GM12875 (cell line): ENCODE data around the gene CORO2B.

Source experiments
- H3K4me3 ChIP-seq: one replicate; pipeline ENCODE4 v1.5.1; 2011; ENCODE audit warnings: low read depth, low read length, control low read depth
- TF ChIP-seq, protein P1 (sequence below): IDR thresholded peaks from 2 replicates; pipeline ENCODE4 v1.5.1; 2011; ENCODE audit warnings: low read depth, mild to moderate bottlenecking, control low read depth, inconsistent platforms, low read length, moderate library complexity, borderline replicate concordance; ENCODE audit not compliant: insufficient read depth

The CORO2B gene

GRCh38 chr15:68597581-68597980 lies 18.8 kb downstream of the CORO2B start:
- no peak overlapping the region for H3K4me3 ChIP-seq
- TF ChIP-seq, protein P1, sequence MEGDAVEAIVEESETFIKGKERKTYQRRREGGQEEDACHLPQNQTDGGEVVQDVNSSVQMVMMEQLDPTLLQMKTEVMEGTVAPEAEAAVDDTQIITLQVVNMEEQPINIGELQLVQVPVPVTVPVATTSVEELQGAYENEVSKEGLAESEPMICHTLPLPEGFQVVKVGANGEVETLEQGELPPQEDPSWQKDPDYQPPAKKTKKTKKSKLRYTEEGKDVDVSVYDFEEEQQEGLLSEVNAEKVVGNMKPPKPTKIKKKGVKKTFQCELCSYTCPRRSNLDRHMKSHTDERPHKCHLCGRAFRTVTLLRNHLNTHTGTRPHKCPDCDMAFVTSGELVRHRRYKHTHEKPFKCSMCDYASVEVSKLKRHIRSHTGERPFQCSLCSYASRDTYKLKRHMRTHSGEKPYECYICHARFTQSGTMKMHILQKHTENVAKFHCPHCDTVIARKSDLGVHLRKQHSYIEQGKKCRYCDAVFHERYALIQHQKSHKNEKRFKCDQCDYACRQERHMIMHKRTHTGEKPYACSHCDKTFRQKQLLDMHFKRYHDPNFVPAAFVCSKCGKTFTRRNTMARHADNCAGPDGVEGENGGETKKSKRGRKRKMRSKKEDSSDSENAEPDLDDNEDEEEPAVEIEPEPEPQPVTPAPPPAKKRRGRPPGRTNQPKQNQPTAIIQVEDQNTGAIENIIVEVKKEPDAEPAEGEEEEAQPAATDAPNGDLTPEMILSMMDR: no peak

DNA sequence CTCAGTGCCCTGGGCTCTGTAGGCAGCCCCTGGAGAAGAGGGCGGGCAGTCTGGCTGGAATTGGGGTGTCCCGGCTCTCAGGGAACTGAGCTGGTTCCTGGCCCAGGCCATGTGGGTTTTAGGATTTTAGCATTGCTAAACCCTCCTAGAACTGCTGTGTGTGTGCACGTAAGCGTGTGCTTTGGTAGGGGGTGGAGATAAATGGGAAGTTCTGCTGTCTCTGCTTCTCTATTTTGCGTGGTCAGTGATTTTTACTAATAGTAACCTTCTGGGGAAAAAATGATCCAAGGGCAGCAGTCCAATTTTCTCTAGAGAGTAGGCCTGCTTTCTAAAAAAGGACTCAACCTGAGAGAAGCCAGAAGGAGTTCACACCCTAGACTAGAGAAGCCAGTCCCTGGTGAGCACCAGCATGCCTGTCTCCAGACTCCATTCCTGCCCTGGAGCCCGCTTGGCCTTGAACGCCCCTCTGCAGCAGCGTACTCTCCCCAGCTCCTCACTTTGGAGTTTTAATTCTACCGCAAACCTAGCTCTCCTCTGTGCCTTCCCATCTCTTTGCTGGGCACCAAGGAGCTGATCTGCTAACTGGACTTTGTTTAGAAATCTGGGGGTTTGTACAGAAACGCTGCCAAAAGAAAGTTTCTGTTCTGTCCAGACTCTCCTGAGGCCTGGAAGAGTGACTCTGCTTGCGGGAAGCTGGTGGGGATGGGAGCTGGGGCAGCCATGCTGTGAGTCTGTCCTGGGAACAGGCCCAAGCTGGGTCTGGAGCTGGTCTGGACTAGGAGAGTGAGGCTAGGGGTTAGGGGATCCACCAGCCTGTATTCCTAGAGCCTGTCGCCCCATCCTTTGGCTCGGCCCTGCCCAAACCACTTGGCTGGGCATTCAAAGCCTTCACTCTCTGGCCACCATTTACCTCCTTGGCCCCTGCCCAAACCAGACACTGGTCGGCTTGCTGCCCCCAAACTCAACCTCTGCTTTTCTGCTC lies 19.7 kb downstream of the CORO2B start:
- TF ChIP-seq, protein P1: no peak
- no peak overlapping the region for H3K4me3 ChIP-seq

- H3K4me3 ChIP-seq: no peak overlapping the region
- TF ChIP-seq, protein P1: no peak
These were observed 20.4 kb downstream of the CORO2B start for GRCh38 chr15:68599153-68599545.

DNA sequence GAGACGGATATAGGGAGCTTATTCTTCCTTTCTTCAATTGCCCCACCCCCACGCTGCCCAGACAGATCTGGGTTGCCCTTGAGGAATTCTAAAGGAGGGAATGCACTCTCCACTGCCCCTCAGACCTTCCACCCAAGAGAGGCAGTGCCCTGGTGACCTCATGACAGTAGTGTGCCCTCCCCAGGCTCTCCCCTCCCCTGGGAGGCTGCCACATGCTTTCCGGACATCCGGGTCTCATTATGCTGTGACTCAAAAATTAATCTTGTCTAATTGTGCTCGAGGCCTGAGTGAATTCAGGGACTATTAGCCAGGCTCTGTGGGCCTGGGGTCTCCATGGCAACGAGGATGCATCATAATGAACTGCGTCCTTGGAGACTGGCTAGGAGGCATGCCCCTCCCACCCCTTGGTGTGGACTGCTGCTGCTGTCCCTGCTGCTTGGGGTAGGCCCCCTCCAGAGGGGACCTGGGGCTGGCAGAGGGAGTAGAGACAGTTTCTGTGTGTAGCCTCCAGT lies 20.8 kb downstream of the CORO2B start:
- TF ChIP-seq, protein P1: no peak
- H3K4me3 ChIP-seq: no peak overlapping the region

GRCh38 chr15:68601206-68602197 lies 22.7 kb downstream of the CORO2B start:
- H3K4me3 ChIP-seq: no peak overlapping the region
- TF ChIP-seq, protein P1: no peak

GRCh38 chr15:68602459-68603215 lies 23.8 kb downstream of the CORO2B start:
- TF ChIP-seq, protein P1: no peak
- H3K4me3 ChIP-seq: no peak overlapping the region
